PC-3 (cell line): ENCODE data around the gene FKBP9. TPM values are rescaled to one million over a fixed set of nuclear protein-coding genes. Genes with fewer than 3 reads are reported as not detected.

Source experiments
- ATAC-seq: fragments of 200-7000 bp; cut with Tn5 transposase; 2 replicates; pipeline ENCODE4 v1.9.1; 2020; ENCODE audit warnings: mild to moderate bottlenecking, moderate library complexity
- BruUV-seq: library from RNA; stranded (reverse); fragments of 400-500 nt; replicated peaks from 2 replicates; lab custom pipeline; 2021; lab: Mats Ljungman, UMichigan
- CTCF ChIA-PET: fragments of 300-600 bp; sonication (Branson Sonifier 250); formaldehyde crosslinking; loops from one replicate; lab custom pipeline; 2022; ENCODE audit warnings: antibody characterized with exemption; lab: Charles Lee
- POLR2A ChIA-PET: fragments of 300-600 bp; sonication (Branson Sonifier 250); formaldehyde crosslinking; loops from one replicate; lab custom pipeline; 2022; ENCODE audit warnings: antibody characterized with exemption; ENCODE audit not compliant: unreplicated experiment; lab: Charles Lee
- DNase-seq: peaks from one replicate; pipeline ENCODE4 v3.0.0-alpha.2; 2015
- H2AFZ ChIP-seq: fragments of 300-600 bp; sonication (generic); 2 replicates; pipeline ENCODE4 v1.6.0; 2016; ENCODE audit warnings: antibody characterized with exemption, low read length
- H3F3A ChIP-seq: fragments of 300-600 bp; sonication (generic); one replicate; pipeline ENCODE4 v1.6.0; 2017; ENCODE audit warnings: antibody characterized with exemption, low read length, control low read depth, mild to moderate bottlenecking; ENCODE audit not compliant: unreplicated experiment
- H3K27ac ChIP-seq: fragments of 300-600 bp; sonication (generic); 2 replicates; pipeline ENCODE4 v1.5.1; 2016; ENCODE audit warnings: mild to moderate bottlenecking, low read length
- H3K27me3 ChIP-seq: fragments of 300-600 bp; sonication (generic); 2 replicates; pipeline ENCODE4 v1.6.1; 2016; ENCODE audit warnings: low read length, mixed read lengths
- H3K36me3 ChIP-seq: fragments of 300-600 bp; sonication (generic); 2 replicates; pipeline ENCODE4 v1.6.1; 2016; ENCODE audit warnings: low read depth, mixed run types, low read length, mixed read lengths
- H3K4me1 ChIP-seq: fragments of 300-600 bp; sonication (generic); 2 replicates; pipeline ENCODE4 v1.5.1; 2016; ENCODE audit warnings: low read length; ENCODE audit not compliant: insufficient read depth
- H3K4me2 ChIP-seq: fragments of 300-600 bp; sonication (generic); 2 replicates; pipeline ENCODE4 v1.6.0; 2016; ENCODE audit warnings: low read length
- H3K4me3 ChIP-seq: fragments of 300-600 bp; sonication (generic); 2 replicates; pipeline ENCODE4 v1.5.1; 2016; ENCODE audit warnings: mild to moderate bottlenecking, low read length, mixed read lengths
- H3K79me2 ChIP-seq: fragments of 300-600 bp; sonication (generic); 2 replicates; pipeline ENCODE4 v1.6.1; 2017; ENCODE audit warnings: low read length, mixed read lengths
- H3K9ac ChIP-seq: fragments of 300-600 bp; sonication (generic); 2 replicates; pipeline ENCODE4 v1.6.0; 2016; ENCODE audit warnings: mild to moderate bottlenecking, low read length
- H3K9me2 ChIP-seq: fragments of 300-600 bp; sonication (generic); replicated peaks from 2 replicates; pipeline ENCODE4 v1.6.1; 2016; ENCODE audit warnings: mixed run types, low read length, mixed read lengths
- H3K9me3 ChIP-seq: fragments of 300-600 bp; sonication (generic); 2 replicates; pipeline ENCODE4 v1.6.1; 2016; ENCODE audit warnings: low read length, mixed read lengths
- H4K20me1 ChIP-seq: fragments of 300-600 bp; sonication (generic); 2 replicates; pipeline ENCODE4 v1.6.1; 2016; ENCODE audit warnings: low read length, mixed read lengths
- EZH2 ChIP-seq: fragments of 300-600 bp; sonication (generic); IDR thresholded peaks from one replicate; pipeline ENCODE4 v1.6.1; 2017; ENCODE audit warnings: antibody characterized with exemption, mild to moderate bottlenecking, low read length; ENCODE audit not compliant: unreplicated experiment
- EZH2phosphoT487 ChIP-seq: fragments of 300-600 bp; sonication (generic); IDR thresholded peaks from 2 replicates; pipeline ENCODE4 v1.6.1; 2018; ENCODE audit warnings: mild to moderate bottlenecking, antibody characterized with exemption, low read length, borderline replicate concordance
- intact Hi-C: fragments of 100-400 bp; cut with micrococcal nuclease; formaldehyde crosslinking; loops from 2 replicates; pipeline ENCODE4 v1.9.0; 2023
- total RNA-seq: library from RNA; depleted of rRNA; stranded (reverse); fragments of >200 nt; gene quantifications from 2 replicates; pipeline ENCODE4 v1.2.3, GENCODE V29; 2014
- TF ChIP-seq, protein P1 (sequence below): fragments of 300-600 bp; sonication (generic); conservative IDR thresholded peaks from 2 replicates; pipeline ENCODE4 v1.5.1; 2017; ENCODE audit warnings: antibody characterized with exemption, low read depth, mild to moderate bottlenecking, low read length

FKBP9 gene
- total RNA-seq, 1 experiment from 2014 or later: 63.4 TPM

GRCh38 chr7:32930378-32930777 is 26.9 kb upstream of the FKBP9 start:
- CTCF ChIA-PET: no interaction called here
- no peak for TF ChIP-seq EZH2phosphoT487
- no peak for TF ChIP-seq EZH2
- POLR2A ChIA-PET: interaction anchor here (0.6 kb wide), 1 partner anchor 169 kb away, joined by 7 read pairs; no protein-coding TSS in a partner anchor
- H3K79me2 ChIP-seq: no peaks in the 10 kb centered on the region
- BruUV-seq: no TSS peak
- intact Hi-C loops: no loop called here
- no peak overlapping the region for H3K4me2 ChIP-seq
- DNase-seq (no peak), ATAC-seq (no peak)
- no peaks in the 10 kb centered on the region for H3K27me3 ChIP-seq
- no peaks in the 10 kb centered on the region for H3K9me2 ChIP-seq
- H3K9ac ChIP-seq: no peak overlapping the region
- H3K9me3 ChIP-seq: no peaks in the 10 kb centered on the region
- H2AFZ ChIP-seq: no peak overlapping the region
- no peak overlapping the region for H3K4me3 ChIP-seq
- no peak overlapping the region for H3K27ac ChIP-seq
- H4K20me1 ChIP-seq: no peaks in the 10 kb centered on the region
- no peaks in the 10 kb centered on the region for H3K4me1 ChIP-seq
- H3F3A ChIP-seq: no peaks in the 10 kb centered on the region
- H3K36me3 ChIP-seq: no peaks in the 10 kb centered on the region

- Histone ChIP-seq H3K9me3 (no peaks in the 10 kb centered on the region), H3K27me3 (no peaks in the 10 kb centered on the region), H3K9ac (no peak overlapping the region), H2AFZ (no peak overlapping the region), H3K4me1 (no peaks in the 10 kb centered on the region), H3K4me3 (no peak overlapping the region), H3K27ac (no peak overlapping the region), H3K36me3 (no peaks in the 10 kb centered on the region), H3K9me2 (no peaks in the 10 kb centered on the region), H4K20me1 (no peaks in the 10 kb centered on the region), H3F3A (no peaks in the 10 kb centered on the region), H3K4me2 (no peak overlapping the region), H3K79me2 (no peaks in the 10 kb centered on the region)
- ChIA-PET CTCF (no interaction called here), POLR2A (no interaction called here)
- intact Hi-C loops: no loop called here
- TF ChIP-seq EZH2 (no peak), EZH2phosphoT487 (no peak)
- TF ChIP-seq, protein P1, sequence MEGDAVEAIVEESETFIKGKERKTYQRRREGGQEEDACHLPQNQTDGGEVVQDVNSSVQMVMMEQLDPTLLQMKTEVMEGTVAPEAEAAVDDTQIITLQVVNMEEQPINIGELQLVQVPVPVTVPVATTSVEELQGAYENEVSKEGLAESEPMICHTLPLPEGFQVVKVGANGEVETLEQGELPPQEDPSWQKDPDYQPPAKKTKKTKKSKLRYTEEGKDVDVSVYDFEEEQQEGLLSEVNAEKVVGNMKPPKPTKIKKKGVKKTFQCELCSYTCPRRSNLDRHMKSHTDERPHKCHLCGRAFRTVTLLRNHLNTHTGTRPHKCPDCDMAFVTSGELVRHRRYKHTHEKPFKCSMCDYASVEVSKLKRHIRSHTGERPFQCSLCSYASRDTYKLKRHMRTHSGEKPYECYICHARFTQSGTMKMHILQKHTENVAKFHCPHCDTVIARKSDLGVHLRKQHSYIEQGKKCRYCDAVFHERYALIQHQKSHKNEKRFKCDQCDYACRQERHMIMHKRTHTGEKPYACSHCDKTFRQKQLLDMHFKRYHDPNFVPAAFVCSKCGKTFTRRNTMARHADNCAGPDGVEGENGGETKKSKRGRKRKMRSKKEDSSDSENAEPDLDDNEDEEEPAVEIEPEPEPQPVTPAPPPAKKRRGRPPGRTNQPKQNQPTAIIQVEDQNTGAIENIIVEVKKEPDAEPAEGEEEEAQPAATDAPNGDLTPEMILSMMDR: no peak
- DNase-seq (no peak), ATAC-seq (no peak)
- no TSS peak for BruUV-seq
These were observed 21.7 kb upstream of the FKBP9 start for GRCh38 chr7:32935558-32935957.

GRCh38 chr7:32936689-32937088 is 20.6 kb upstream of the FKBP9 start:
- Histone ChIP-seq H3K9ac (no peak overlapping the region), H3K9me2 (no peaks in the 10 kb centered on the region), H3F3A (no peaks in the 10 kb centered on the region), H3K9me3 (no peaks in the 10 kb centered on the region), H3K79me2 (no peaks in the 10 kb centered on the region), H3K27ac (no peak overlapping the region), H3K36me3 (no peaks in the 10 kb centered on the region), H2AFZ (no peak overlapping the region), H3K27me3 (no peaks in the 10 kb centered on the region), H3K4me3 (no peak overlapping the region), H4K20me1 (no peaks in the 10 kb centered on the region), H3K4me1 (no peaks in the 10 kb centered on the region), H3K4me2 (no peak overlapping the region)
- ATAC-seq: no peak
- ChIA-PET POLR2A (no interaction called here), CTCF (no interaction called here)
- no TSS peak for BruUV-seq
- intact Hi-C loops: loop anchor here (2.0 kb wide), 1 partner anchor 14 kb away; no protein-coding TSS in a partner anchor
- TF ChIP-seq EZH2phosphoT487: no peak
- DNase-seq: no peak
